ENCODE results near the gene SLC37A3.

DNA sequence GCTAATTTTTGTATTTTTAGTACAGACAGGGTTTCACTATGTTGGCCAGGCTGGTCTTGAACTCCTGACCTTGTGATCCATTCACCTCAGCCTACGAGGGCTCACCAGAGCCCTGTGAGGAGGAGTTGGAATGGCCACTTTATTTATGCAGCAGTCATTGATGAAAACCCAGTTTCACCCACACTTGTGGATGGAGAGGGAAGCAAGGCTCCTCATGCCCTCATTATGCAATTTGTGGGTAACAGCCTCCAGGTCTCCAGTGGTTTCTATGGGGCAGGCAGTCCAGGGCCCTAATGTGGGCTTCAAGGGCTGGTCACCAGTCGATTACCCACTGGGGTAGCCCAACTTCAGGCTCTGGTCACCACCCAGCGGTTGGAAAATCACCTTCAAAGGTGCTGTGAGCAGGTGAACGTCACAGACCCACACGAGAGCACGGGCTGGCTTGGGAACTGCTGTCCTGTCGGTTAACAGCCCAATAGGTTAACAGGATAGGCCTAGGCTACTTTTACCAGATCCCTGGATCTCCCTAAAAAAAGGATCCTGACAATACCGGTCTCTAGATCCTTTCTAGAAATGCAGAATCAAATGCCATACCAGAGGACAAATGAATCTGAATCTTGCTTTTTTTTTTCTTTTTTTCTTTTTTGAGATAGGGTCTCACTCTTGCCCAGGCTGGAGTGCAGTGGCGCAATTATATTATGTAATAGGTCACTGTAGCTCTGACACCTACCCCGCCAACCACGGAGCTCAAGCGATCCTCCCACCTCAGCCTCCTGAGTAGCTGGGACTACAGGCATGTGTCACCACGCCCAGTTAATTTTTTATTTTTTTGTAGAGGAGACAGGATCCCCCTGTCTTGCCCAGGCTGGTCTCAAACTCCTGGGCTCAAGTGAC is 97.8 kb downstream of the SLC37A3 start:
- TF ChIP-seq, protein P1, sequence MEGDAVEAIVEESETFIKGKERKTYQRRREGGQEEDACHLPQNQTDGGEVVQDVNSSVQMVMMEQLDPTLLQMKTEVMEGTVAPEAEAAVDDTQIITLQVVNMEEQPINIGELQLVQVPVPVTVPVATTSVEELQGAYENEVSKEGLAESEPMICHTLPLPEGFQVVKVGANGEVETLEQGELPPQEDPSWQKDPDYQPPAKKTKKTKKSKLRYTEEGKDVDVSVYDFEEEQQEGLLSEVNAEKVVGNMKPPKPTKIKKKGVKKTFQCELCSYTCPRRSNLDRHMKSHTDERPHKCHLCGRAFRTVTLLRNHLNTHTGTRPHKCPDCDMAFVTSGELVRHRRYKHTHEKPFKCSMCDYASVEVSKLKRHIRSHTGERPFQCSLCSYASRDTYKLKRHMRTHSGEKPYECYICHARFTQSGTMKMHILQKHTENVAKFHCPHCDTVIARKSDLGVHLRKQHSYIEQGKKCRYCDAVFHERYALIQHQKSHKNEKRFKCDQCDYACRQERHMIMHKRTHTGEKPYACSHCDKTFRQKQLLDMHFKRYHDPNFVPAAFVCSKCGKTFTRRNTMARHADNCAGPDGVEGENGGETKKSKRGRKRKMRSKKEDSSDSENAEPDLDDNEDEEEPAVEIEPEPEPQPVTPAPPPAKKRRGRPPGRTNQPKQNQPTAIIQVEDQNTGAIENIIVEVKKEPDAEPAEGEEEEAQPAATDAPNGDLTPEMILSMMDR (IDR thresholded peaks at IDR 0.05; ENCODE audit: extremely low read depth in 1 of 2, insufficient read depth in 1 of 2, low read depth in 1 of 2, low read length in 2 of 2) = no peak
- TF ChIP-seq EZH2 (IDR thresholded peaks at IDR 0.05; ENCODE audit: borderline replicate concordance, low read depth, low read length, severe bottlenecking) (no peak), POLR2AphosphoS5 (IDR thresholded peaks at IDR 0.05; ENCODE audit: insufficient read depth, low read depth, low read length) (no peak)
